Prostate gland (tissue), 2 donors: ENCODE results near the gene CYP11A1.
"Not testable (repeated sequence)": the region's sequence is repeated elsewhere in the genome, so short reads cannot be mapped to it uniquely, and the experiment has no call there.

Experiments
- CTCF ChIP-seq, 4 experiments: fragments of 200-600 bp in 2 of 4; fragments of 450-650 bp in 2 of 4; sonication (generic) in 2 of 4; IDR thresholded peaks; 1 replicate in 3 of 4; 2 replicates in 1 of 4; pipeline ENCODE4 v1.5.1; 2016 to 2019; ENCODE audit warnings: antibody characterized with exemption in 4 of 4, mild to moderate bottlenecking in 2 of 4, moderate library complexity in 2 of 4
- POLR2A ChIP-seq: fragments of 450-650 bp; IDR thresholded peaks from one replicate; pipeline ENCODE4 v1.6.1; 2016; ENCODE audit warnings: antibody characterized with exemption, mild to moderate bottlenecking
- POLR2AphosphoS5 ChIP-seq: sonication (generic); formaldehyde crosslinking; IDR thresholded peaks from one replicate; pipeline ENCODE4 v1.6.1; 2017; ENCODE audit warnings: antibody characterized with exemption

DNA sequence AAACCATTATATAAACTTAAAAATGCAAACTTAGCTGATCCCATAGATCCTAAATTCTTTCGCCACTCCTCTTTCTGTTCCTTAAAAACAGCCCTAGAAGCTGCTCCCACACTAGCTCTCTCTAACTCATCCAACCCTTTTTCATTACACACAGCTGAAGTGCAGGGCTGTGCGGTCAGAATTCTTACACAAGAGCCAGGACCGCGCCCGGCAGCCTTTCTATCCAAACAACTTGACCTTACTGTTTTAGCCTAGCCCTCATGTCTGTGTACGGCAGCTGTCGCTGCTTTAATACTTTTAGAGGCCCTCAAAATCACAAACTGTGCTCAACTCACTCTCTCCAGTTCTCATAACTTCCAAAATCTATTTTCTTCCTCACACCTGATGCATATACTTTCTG is 9.9 kb downstream of the CYP11A1 start:
- not testable (repeated sequence) for TF ChIP-seq CTCF (IDR thresholded peaks at IDR 0.05); POLR2A; POLR2AphosphoS5
